ENCODE data around the gene MAN1C1.
A peak's percentile ranks its signal among the peaks of the same experiment; 100 is the strongest.

MAN1C1 gene

DNA sequence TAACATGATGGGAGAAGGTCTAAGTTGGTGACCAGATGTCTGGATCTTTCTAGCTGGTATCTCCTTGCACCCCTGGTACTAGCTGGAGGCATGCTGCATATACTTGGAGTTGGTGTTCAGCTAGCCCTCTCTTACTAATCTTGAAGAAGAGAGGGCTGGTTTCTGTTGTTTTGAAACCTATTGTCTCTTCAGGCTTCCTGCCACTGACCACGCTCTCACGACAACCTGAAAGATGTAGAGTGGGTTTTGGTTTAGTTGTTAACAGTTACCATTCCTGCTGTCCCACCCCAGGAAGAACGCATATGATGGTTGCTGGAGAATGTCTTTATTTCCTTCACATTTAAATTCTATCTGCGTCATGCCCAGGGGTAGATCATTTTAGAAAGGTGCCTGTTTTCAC is 3.6 kb downstream of the MAN1C1 start:
- DNase-seq (ENCODE audit: low spot score in 2 of 2) (peak in 1 of 2 donors; percentile 10), ATAC-seq (replicated peaks; ENCODE audit: extremely low read depth, poor library complexity, severe bottlenecking) (no peak)
- H3K4me3 Mint-ChIP-seq = peak overlapping the region; percentile 95
- H3K27ac Mint-ChIP-seq (ENCODE audit: low read depth) = peak overlapping the region; percentile 94
- no peaks in the 10 kb centered on the region for H3K9me3 Mint-ChIP-seq
- H3K36me3 Mint-ChIP-seq (ENCODE audit: insufficient read depth) = peaks cover 16% of the 10 kb centered on the region
- H3K27me3 Mint-ChIP-seq = no peaks in the 10 kb centered on the region
- peaks cover 76% of the 10 kb centered on the region for H3K4me1 Mint-ChIP-seq

DNA sequence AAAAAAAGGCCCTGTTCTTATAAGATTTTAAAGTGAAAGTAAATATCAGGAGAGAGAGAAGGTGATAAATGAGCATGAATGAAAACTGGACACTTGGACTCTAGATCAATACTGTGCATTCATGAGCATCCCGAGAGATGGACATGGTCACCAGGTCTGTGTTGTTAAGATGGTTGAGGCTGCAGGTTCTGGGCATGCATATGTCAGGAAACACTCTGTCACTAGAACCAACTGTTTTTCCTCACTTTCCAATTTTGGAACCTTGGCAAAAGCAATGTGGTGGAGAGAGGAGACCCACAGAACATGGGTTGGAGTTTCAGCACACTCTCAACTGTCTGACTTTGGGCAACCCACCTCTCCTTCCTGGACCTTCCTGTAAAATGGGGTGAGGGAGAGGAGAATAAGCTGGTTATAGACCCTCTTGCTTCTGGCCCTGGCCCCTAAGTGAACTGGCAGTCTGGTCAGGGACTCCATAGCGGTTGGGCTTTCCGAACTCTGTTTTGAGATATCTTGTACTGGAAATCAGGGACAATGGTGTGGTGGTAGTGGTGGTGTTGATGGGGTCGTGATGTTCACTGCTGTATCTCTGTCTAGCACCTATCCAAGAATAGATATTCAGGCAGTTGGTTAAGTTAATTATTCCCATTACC is 4.2 kb downstream of the MAN1C1 start:
- peaks cover 14% of the 10 kb centered on the region for H3K36me3 Mint-ChIP-seq (ENCODE audit: insufficient read depth)
- no peaks in the 10 kb centered on the region for H3K27me3 Mint-ChIP-seq
- peak overlapping the region; percentile 94 for H3K27ac Mint-ChIP-seq (ENCODE audit: low read depth)
- DNase-seq (ENCODE audit: low spot score in 2 of 2) (no peak), ATAC-seq (replicated peaks; ENCODE audit: extremely low read depth, poor library complexity, severe bottlenecking) (no peak)
- H3K4me3 Mint-ChIP-seq = peak overlapping the region; percentile 95
- H3K4me1 Mint-ChIP-seq = peaks cover 74% of the 10 kb centered on the region
- H3K9me3 Mint-ChIP-seq = no peaks in the 10 kb centered on the region

DNA sequence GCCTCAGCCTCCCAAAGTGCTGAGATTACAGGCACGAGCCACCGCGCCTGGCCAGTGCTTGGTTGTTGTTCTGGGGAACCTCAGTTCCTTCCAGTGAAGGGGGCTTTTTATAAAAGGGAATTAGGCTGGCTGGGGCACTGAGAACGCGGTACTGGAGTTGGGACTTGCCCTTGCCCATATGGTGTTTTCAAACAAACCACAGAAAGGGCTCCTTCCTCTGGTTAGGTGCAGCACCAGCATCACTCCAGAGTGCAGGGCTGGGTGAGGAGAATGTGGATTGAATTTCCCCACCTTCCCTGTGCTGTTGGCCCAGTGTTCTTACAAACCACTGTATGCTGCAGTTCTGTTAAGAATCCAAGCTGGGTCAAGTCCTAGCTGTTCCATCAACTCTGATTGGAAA is 5.3 kb downstream of the MAN1C1 start:
- Mint-ChIP-seq H3K4me3 (peak overlapping the region; percentile 95), H3K36me3 (ENCODE audit: insufficient read depth) (peaks cover 10% of the 10 kb centered on the region), H3K4me1 (peaks cover 73% of the 10 kb centered on the region), H3K27ac (ENCODE audit: low read depth) (no peak overlapping the region), H3K27me3 (no peaks in the 10 kb centered on the region), H3K9me3 (no peaks in the 10 kb centered on the region)
- ATAC-seq (replicated peaks; ENCODE audit: extremely low read depth, poor library complexity, severe bottlenecking) = no peak
- DNase-seq (ENCODE audit: low spot score in 2 of 2) = no peak

DNA sequence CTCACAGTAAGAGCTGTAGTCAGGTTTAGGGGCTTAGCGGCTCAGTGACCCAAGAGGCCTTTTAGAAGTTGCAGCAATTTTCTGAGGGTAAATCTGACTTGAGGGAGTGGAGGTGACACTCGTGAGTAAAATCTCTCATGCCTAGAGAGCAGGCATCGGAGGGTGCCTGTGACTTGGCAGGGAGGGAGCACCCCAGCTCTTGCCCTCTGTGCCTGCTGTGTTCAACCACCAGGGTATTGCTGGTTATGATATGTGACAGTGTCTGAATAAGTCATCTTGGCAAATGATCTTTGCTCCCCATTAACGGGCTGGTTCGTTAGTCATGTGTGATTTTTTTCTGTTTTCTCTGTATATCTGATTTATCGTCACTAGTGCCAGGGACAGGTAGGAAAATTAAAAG is 5.9 kb downstream of the MAN1C1 start:
- no peaks in the 10 kb centered on the region for H3K9me3 Mint-ChIP-seq
- H3K27me3 Mint-ChIP-seq = no peaks in the 10 kb centered on the region
- peak; percentile 34 for ATAC-seq (replicated peaks; ENCODE audit: extremely low read depth, poor library complexity, severe bottlenecking)
- DNase-seq (ENCODE audit: low spot score in 2 of 2) = peak in 1 of 2 donors; percentile 12
- no peak overlapping the region for H3K27ac Mint-ChIP-seq (ENCODE audit: low read depth)
- no peak overlapping the region for H3K4me3 Mint-ChIP-seq
- H3K4me1 Mint-ChIP-seq = peaks cover 73% of the 10 kb centered on the region
- H3K36me3 Mint-ChIP-seq (ENCODE audit: insufficient read depth) = peaks cover 9% of the 10 kb centered on the region

DNA sequence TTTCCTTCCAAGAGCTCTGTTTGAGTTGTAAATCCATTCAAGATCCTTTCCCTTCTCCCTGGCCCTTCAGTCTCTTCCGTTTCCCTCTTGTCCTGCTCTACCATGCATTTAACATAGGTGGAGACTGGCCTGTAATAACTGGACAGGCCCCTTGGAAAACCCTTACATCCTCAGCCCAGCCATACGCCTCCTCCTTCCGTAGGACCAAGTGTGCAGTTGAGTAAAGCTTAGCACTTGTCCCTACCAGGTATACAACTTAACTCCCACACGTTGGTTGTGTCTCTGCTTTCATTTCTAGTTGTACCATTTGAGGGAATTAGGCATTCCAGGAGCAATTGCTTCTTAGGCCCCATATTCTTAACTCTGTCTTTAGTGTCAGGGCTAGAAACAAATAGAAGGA is 6.4 kb downstream of the MAN1C1 start:
- ATAC-seq (replicated peaks; ENCODE audit: extremely low read depth, poor library complexity, severe bottlenecking) = no peak
- no peak for DNase-seq (ENCODE audit: low spot score in 2 of 2)
- no peak overlapping the region for H3K27ac Mint-ChIP-seq (ENCODE audit: low read depth)
- peaks cover 73% of the 10 kb centered on the region for H3K4me1 Mint-ChIP-seq
- no peaks in the 10 kb centered on the region for H3K9me3 Mint-ChIP-seq
- no peak overlapping the region for H3K4me3 Mint-ChIP-seq
- no peaks in the 10 kb centered on the region for H3K27me3 Mint-ChIP-seq
- peaks cover 7% of the 10 kb centered on the region for H3K36me3 Mint-ChIP-seq (ENCODE audit: insufficient read depth)

DNA sequence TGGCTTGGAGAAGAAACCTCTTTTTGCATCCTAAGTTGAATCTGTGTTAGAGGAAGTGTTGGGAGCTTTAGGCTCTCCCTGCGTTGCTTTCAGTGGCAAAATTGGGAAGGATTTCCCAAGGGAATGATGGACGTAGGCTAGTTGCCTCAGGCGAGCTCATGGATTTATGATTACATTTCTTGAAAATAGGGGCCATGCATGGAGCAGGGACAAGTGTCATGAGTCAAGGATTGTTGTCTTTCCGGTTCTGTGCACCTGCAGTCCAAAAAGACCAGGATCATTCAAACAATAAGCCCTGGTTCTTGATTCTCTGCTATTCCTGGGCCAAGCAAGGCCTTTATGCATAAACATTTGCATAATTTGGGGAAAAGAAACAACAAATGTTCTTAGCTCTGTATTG is 7.1 kb downstream of the MAN1C1 start:
- no peak for DNase-seq (ENCODE audit: low spot score in 2 of 2)
- no peak overlapping the region for H3K27ac Mint-ChIP-seq (ENCODE audit: low read depth)
- H3K36me3 Mint-ChIP-seq (ENCODE audit: insufficient read depth) = peaks cover 3% of the 10 kb centered on the region
- H3K4me3 Mint-ChIP-seq = no peak overlapping the region
- no peaks in the 10 kb centered on the region for H3K27me3 Mint-ChIP-seq
- no peak for ATAC-seq (replicated peaks; ENCODE audit: extremely low read depth, poor library complexity, severe bottlenecking)
- H3K9me3 Mint-ChIP-seq = no peaks in the 10 kb centered on the region
- peaks cover 67% of the 10 kb centered on the region for H3K4me1 Mint-ChIP-seq

DNA sequence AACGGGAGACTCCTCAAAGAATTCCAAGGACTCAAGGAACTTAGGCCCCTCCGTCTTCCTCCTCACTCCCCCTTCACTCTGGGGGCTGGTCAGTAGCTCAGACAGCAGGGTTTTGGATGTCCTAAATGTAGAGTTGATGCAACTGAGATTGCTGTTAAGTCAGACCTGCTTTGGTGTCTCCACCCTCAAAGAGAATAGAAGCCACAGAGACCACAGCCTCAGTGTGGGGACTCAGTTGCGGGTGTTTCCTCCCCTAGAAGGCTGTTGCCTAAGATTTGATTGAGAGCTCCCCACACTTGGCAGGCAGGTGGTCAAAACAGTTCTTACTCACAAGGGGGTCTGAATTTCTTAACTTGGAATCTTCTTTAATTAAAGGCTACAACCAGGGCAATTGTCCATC is 7.6 kb downstream of the MAN1C1 start:
- no peak for ATAC-seq (replicated peaks; ENCODE audit: extremely low read depth, poor library complexity, severe bottlenecking)
- no peak overlapping the region for H3K27ac Mint-ChIP-seq (ENCODE audit: low read depth)
- H3K36me3 Mint-ChIP-seq (ENCODE audit: insufficient read depth) = no peaks in the 10 kb centered on the region
- no peak overlapping the region for H3K4me3 Mint-ChIP-seq
- H3K27me3 Mint-ChIP-seq = no peaks in the 10 kb centered on the region
- no peaks in the 10 kb centered on the region for H3K9me3 Mint-ChIP-seq
- peaks cover 67% of the 10 kb centered on the region for H3K4me1 Mint-ChIP-seq
- DNase-seq (ENCODE audit: low spot score in 2 of 2) = no peak

DNA sequence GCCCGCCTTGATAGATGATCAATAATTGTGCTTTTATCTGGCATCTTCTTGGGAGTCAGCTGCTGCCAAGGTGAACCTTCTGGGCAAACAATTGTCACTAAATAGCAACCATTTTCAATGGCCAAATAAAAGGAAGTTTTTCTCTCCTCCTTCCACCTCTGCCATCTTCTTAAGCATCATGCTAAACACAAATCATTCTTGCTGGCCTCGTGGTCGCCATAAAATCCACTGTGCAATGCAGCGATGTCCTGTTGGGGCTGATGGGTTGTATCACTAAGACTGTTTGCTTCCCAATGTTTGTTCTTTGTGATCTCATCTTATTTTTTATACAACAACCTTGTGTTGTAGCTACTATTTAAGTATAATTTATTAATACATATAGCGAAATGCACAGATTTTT is 8.0 kb downstream of the MAN1C1 start:
- ATAC-seq (replicated peaks; ENCODE audit: extremely low read depth, poor library complexity, severe bottlenecking) = no peak
- no peak overlapping the region for H3K27ac Mint-ChIP-seq (ENCODE audit: low read depth)
- no peak for DNase-seq (ENCODE audit: low spot score in 2 of 2)
- peaks cover 67% of the 10 kb centered on the region for H3K4me1 Mint-ChIP-seq
- H3K9me3 Mint-ChIP-seq = no peaks in the 10 kb centered on the region
- no peaks in the 10 kb centered on the region for H3K27me3 Mint-ChIP-seq
- no peak overlapping the region for H3K4me3 Mint-ChIP-seq
- H3K36me3 Mint-ChIP-seq (ENCODE audit: insufficient read depth) = no peaks in the 10 kb centered on the region

DNA sequence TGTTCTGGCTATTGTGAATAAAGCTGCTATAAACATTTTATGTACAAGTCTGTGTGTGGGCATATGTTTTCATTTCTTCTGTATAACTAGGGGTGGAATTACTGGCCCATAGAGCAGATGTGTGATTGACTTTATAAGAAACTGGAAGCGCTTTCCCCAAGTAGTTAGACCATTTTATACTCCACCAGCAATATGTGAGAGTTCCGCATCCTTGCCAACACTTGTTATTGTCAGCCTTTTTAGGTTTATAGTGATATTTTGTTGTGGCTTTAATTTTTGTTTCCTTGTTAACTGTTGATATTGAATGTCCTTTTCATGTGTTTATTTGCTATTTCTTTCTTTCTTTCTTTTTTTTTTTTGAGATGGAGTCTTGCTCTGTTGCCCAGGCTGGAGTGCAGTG is 9.4 kb downstream of the MAN1C1 start:
- ATAC-seq (replicated peaks; ENCODE audit: extremely low read depth, poor library complexity, severe bottlenecking) = no peak
- Mint-ChIP-seq H3K27ac (ENCODE audit: low read depth) (no peak overlapping the region), H3K4me1 (peaks cover 62% of the 10 kb centered on the region), H3K27me3 (no peaks in the 10 kb centered on the region), H3K9me3 (no peaks in the 10 kb centered on the region), H3K4me3 (no peak overlapping the region), H3K36me3 (ENCODE audit: insufficient read depth) (no peaks in the 10 kb centered on the region)
- DNase-seq (ENCODE audit: low spot score in 2 of 2) = no peak

DNA sequence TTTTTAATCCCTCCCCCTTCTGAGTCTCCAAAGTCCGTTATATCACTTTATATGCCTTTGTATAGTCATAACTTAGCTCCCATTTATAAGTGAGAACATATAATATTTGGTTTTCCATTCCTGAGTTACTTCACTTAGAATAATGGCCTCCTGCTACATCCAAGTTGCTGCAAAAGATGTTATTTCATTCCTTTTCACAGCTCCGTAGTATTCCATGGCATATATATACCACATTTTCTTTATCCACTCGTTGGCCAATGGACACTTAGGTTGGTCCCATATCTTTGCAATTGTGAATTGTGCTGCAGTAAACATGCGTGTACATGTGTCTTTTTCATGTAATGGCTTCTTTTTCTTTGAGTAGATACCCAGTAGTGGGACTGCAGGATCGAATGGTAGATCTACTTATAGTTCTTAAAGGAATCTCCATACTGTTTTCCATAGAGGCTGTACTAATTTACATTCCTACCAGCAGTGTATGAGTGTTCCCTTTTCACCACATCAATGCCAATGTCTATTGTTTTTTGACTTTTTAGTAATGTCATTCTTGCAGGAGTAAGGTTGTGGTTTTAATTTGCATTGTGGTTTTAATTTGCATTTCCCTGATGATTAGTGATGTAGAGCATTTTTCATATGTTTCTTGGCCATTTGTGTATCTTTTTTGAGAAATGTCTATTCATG is 12.3 kb downstream of the MAN1C1 start:
- Mint-ChIP-seq H3K27me3 (no peaks in the 10 kb centered on the region), H3K36me3 (ENCODE audit: insufficient read depth) (no peaks in the 10 kb centered on the region), H3K9me3 (no peaks in the 10 kb centered on the region), H3K27ac (ENCODE audit: low read depth) (peak overlapping the region; percentile 53), H3K4me1 (peaks cover 60% of the 10 kb centered on the region), H3K4me3 (no peak overlapping the region)
- ATAC-seq (replicated peaks; ENCODE audit: extremely low read depth, poor library complexity, severe bottlenecking) (no peak), DNase-seq (ENCODE audit: low spot score in 2 of 2) (no peak)

DNA sequence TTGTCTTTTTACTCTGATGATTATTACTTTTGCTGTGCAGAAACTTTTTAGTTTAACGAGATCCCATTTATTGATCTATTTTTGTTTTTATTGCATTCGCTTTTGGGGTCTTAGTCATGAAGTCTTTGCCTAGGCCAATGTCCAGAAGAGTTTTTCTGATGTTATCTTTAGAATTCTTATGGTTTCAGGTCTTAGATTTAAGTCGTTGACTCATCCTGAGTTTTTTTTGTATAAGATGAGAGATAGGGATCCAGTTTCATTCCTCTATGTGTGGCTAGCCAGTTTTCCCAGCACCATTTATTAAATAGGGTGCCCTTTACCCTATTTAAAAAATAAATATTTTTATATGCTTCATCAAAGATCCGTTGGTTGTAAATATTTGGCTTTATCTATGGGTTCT is 13.2 kb downstream of the MAN1C1 start:
- H3K27me3 Mint-ChIP-seq = no peaks in the 10 kb centered on the region
- peaks cover 56% of the 10 kb centered on the region for H3K4me1 Mint-ChIP-seq
- H3K9me3 Mint-ChIP-seq = no peaks in the 10 kb centered on the region
- H3K36me3 Mint-ChIP-seq (ENCODE audit: insufficient read depth) = no peaks in the 10 kb centered on the region
- no peak for DNase-seq (ENCODE audit: low spot score in 2 of 2)
- H3K27ac Mint-ChIP-seq (ENCODE audit: low read depth) = peak overlapping the region; percentile 53
- ATAC-seq (replicated peaks; ENCODE audit: extremely low read depth, poor library complexity, severe bottlenecking) = no peak
- no peak overlapping the region for H3K4me3 Mint-ChIP-seq

DNA sequence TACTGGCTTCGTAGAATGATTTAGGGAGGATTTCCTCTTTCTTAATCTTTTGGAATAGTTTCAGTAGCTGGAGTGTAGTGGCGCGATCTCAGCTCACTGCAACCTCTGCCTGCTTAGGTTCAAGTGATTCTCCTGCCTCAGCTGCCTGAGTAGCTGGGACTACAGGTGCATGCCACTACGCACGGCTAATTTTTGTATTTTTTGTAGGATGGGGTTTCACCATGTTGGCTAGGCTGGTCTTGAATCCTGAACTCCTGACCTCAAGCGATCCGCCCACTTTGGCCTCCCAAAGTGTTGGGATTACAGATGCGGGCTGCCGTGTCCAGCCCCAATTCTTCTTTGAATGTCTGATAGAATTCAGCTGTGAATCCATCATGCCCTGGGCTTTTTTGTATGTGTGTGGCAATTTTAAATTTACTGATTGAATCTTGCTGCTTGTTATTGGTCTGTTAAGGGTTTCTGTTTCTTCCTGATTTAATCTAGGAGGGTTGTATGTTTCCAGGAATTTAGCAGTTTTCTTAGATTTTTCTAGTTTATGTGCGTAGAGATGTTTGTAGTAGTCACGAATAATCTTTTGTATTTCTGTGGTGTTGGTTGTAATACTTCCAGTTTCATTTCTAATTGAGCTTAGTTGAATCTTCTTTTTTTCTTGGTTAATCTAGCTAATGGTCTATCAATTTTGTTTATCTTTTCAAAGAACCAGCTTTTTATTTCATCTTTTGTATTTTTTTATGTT is 15.3 kb downstream of the MAN1C1 start:
- Mint-ChIP-seq H3K36me3 (ENCODE audit: insufficient read depth) (no peaks in the 10 kb centered on the region), H3K9me3 (no peaks in the 10 kb centered on the region), H3K27ac (ENCODE audit: low read depth) (peak overlapping the region; percentile 84), H3K27me3 (no peaks in the 10 kb centered on the region), H3K4me1 (peaks cover 51% of the 10 kb centered on the region), H3K4me3 (peak overlapping the region; percentile 78)
- ATAC-seq (replicated peaks; ENCODE audit: extremely low read depth, poor library complexity, severe bottlenecking) = no peak
- no peak for DNase-seq (ENCODE audit: low spot score in 2 of 2)

DNA sequence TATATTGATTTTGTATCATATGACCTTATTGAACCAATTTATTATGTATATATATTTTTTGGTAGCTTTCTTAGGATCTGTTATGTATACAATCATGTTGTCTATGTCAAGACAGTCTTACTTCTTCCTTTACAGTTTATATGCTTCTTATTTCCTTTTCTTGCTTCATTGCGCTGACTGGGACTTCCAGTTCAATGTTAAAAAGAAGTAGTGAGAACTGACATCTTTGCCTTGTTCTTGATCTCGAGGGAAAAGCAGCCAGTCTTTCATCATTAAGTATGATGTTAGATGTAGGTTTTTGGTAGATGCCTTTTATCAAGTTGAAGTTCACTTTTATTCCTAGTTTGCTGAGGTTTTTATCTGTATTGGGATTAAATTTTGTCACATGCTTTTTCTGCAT is 17.5 kb downstream of the MAN1C1 start:
- H3K27ac Mint-ChIP-seq (ENCODE audit: low read depth) = no peak overlapping the region
- no peaks in the 10 kb centered on the region for H3K27me3 Mint-ChIP-seq
- no peak for ATAC-seq (replicated peaks; ENCODE audit: extremely low read depth, poor library complexity, severe bottlenecking)
- no peaks in the 10 kb centered on the region for H3K36me3 Mint-ChIP-seq (ENCODE audit: insufficient read depth)
- H3K9me3 Mint-ChIP-seq = no peaks in the 10 kb centered on the region
- no peak overlapping the region for H3K4me3 Mint-ChIP-seq
- no peak for DNase-seq (ENCODE audit: low spot score in 2 of 2)
- H3K4me1 Mint-ChIP-seq = peaks cover 46% of the 10 kb centered on the region

Measured in central memory CD8-positive, alpha-beta T cell (primary cell).